HEK293 (cell line): Measurements from ENCODE around the gene SRCIN1.
A peak's percentile ranks its signal among the peaks of the same experiment; 100 is the strongest.

ENCODE experiments used
- CTCF ChIA-PET: fragments of 350-600 bp; formaldehyde crosslinking; extraction: SDS; loops from one replicate; lab custom pipeline; 2021; ENCODE audit warnings: antibody characterized with exemption; lab: Yijun Ruan, JAX
- POLR2A ChIA-PET: fragments of 300-600 bp; formaldehyde crosslinking; extraction: SDS; loops from one replicate; lab custom pipeline; 2020; ENCODE audit warnings: antibody characterized with exemption, inconsistent platforms; lab: Yijun Ruan, JAX
- H3K27ac ChIP-seq: fragments of 200-500 bp; sonication (Bioruptor generic); 2 replicates; pipeline ENCODE4 v1.5.1; 2014; ENCODE audit warnings: low read depth, low read length, control low read depth, inconsistent platforms; ENCODE audit errors: extremely low read depth
- H3K36me3 ChIP-seq, 2 experiments: fragments of 200-500 bp in 1 of 2; sonication (Bioruptor generic) in 1 of 2; 1 replicate in 1 of 2; 2 replicates in 1 of 2; pipeline ENCODE4 v1.5.1; 2014 to 2017; ENCODE audit warnings: inconsistent platforms in 2 of 2, low read length in 2 of 2; ENCODE audit not compliant: control insufficient read depth in 2 of 2, insufficient read depth in 1 of 2
- H3K4me1 ChIP-seq: fragments of 200-500 bp; sonication (Bioruptor generic); 2 replicates; pipeline ENCODE4 v1.5.1; 2014; ENCODE audit warnings: mild to moderate bottlenecking, low read length, inconsistent platforms; ENCODE audit not compliant: control insufficient read depth, insufficient read depth
- H3K4me3 ChIP-seq: 2 replicates; pipeline ENCODE4 v1.5.1; 2011; ENCODE audit warnings: low read depth, mild to moderate bottlenecking, control low read depth, low read length, moderate library complexity
- H3K9me3 ChIP-seq: fragments of 200-500 bp; sonication (Bioruptor generic); 2 replicates; pipeline ENCODE4 v1.5.1; 2014; ENCODE audit warnings: low read depth, low read length, inconsistent platforms; ENCODE audit not compliant: control insufficient read depth, insufficient read depth
- BCL11A ChIP-seq: fragments of 450-650 bp; formaldehyde crosslinking; IDR thresholded peaks from 2 replicates; pipeline ENCODE4 v1.5.1; 2016; ENCODE audit warnings: low read depth, missing biosample characterization, missing genetic modification characterization
- GLIS1 ChIP-seq: fragments of 450-650 bp; formaldehyde crosslinking; IDR thresholded peaks from 2 replicates; pipeline ENCODE4 v1.5.1; 2016; ENCODE audit warnings: missing biosample characterization, missing genetic modification characterization
- IKZF3 ChIP-seq: fragments of 450-650 bp; IDR thresholded peaks from 2 replicates; pipeline ENCODE4 v1.5.0; 2018; ENCODE audit warnings: missing biosample characterization, mild to moderate bottlenecking, missing genetic modification characterization, moderate library complexity
- KLF9 ChIP-seq: fragments of 450-650 bp; formaldehyde crosslinking; IDR thresholded peaks from 2 replicates; pipeline ENCODE4 v1.5.1; 2016; ENCODE audit warnings: missing biosample characterization, missing genetic modification characterization, low read depth
- SP2 ChIP-seq: fragments of 450-650 bp; formaldehyde crosslinking; IDR thresholded peaks from 2 replicates; pipeline ENCODE4 v1.5.1; 2016; ENCODE audit warnings: missing biosample characterization, missing genetic modification characterization
- SP3 ChIP-seq: fragments of 450-650 bp; formaldehyde crosslinking; IDR thresholded peaks from 2 replicates; pipeline ENCODE4 v1.5.1; 2016; ENCODE audit warnings: missing biosample characterization, missing genetic modification characterization
- YY2 ChIP-seq: fragments of 450-650 bp; formaldehyde crosslinking; IDR thresholded peaks from 2 replicates; pipeline ENCODE4 v1.5.1; 2016; ENCODE audit warnings: missing biosample characterization, missing genetic modification characterization
- ZBTB17 ChIP-seq: fragments of 450-650 bp; formaldehyde crosslinking; IDR thresholded peaks from 2 replicates; pipeline ENCODE4 v1.5.1; 2016; ENCODE audit warnings: missing biosample characterization, missing genetic modification characterization
- ZBTB20 ChIP-seq: fragments of 450-650 bp; formaldehyde crosslinking; IDR thresholded peaks from 2 replicates; pipeline ENCODE4 v1.5.1; 2016; ENCODE audit warnings: missing biosample characterization, missing genetic modification characterization
- ZFP41 ChIP-seq: fragments of 450-650 bp; formaldehyde crosslinking; IDR thresholded peaks from 2 replicates; pipeline ENCODE4 v1.5.1; 2016; ENCODE audit warnings: missing biosample characterization, missing genetic modification characterization, borderline replicate concordance
- ZNF16 ChIP-seq: fragments of 450-650 bp; formaldehyde crosslinking; IDR thresholded peaks from 2 replicates; pipeline ENCODE4 v1.5.1; 2016; ENCODE audit warnings: low read depth, missing biosample characterization, missing genetic modification characterization
- ZNF335 ChIP-seq: fragments of 450-650 bp; formaldehyde crosslinking; conservative IDR thresholded peaks from 2 replicates; pipeline ENCODE4 v1.5.1; 2016; ENCODE audit warnings: missing biosample characterization, missing genetic modification characterization
- ZNF341 ChIP-seq: fragments of 450-650 bp; formaldehyde crosslinking; IDR thresholded peaks from 2 replicates; pipeline ENCODE4; 2016; ENCODE audit warnings: low read depth, missing biosample characterization, missing genetic modification characterization
- ZNF398 ChIP-seq: fragments of 450-650 bp; formaldehyde crosslinking; IDR thresholded peaks from 2 replicates; pipeline ENCODE4 v1.5.1; 2017; ENCODE audit warnings: missing biosample characterization, missing genetic modification characterization
- ZNF561 ChIP-seq: fragments of 450-650 bp; IDR thresholded peaks from 2 replicates; pipeline ENCODE4 v1.5.1; 2018; ENCODE audit warnings: missing biosample characterization, missing genetic modification characterization, borderline replicate concordance
- ZNF600 ChIP-seq: fragments of 450-650 bp; formaldehyde crosslinking; IDR thresholded peaks from 2 replicates; pipeline ENCODE4 v1.5.1; 2016; ENCODE audit warnings: missing biosample characterization, missing genetic modification characterization
- ZNF660 ChIP-seq: fragments of 450-650 bp; IDR thresholded peaks from 2 replicates; pipeline ENCODE4 v1.5.1; 2018; ENCODE audit warnings: missing biosample characterization, mild to moderate bottlenecking, missing genetic modification characterization
- ZSCAN30 ChIP-seq: fragments of 450-650 bp; IDR thresholded peaks from 2 replicates; pipeline ENCODE4 v1.5.1; 2018; ENCODE audit warnings: missing biosample characterization, mild to moderate bottlenecking, missing genetic modification characterization, moderate library complexity
- TF ChIP-seq, protein P1 (sequence below): fragments of 450-650 bp; IDR thresholded peaks from 2 replicates; pipeline ENCODE4 v1.5.1; 2018; ENCODE audit warnings: missing biosample characterization, missing genetic modification characterization
- TF ChIP-seq, protein P2 (sequence below): fragments of 450-650 bp; formaldehyde crosslinking; optimal IDR thresholded peaks from 2 replicates; pipeline ENCODE3; 2016; ENCODE audit warnings: missing biosample characterization, mild to moderate bottlenecking, missing genetic modification characterization
- TF ChIP-seq, protein P3 (sequence below): fragments of 450-650 bp; formaldehyde crosslinking; IDR thresholded peaks from 2 replicates; pipeline ENCODE4 v1.5.1; 2016; ENCODE audit warnings: missing biosample characterization, missing genetic modification characterization

Gene SRCIN1

GRCh38 chr17:38574712-38575111, 31.0 kb downstream of the SRCIN1 start (continued):
- TF ChIP-seq ZNF16 = no peak

GRCh38 chr17:38572669-38573365, 32.9 kb downstream of the SRCIN1 start:
- Histone ChIP-seq H3K4me3 (peak overlapping the region; percentile 37), H3K27ac (no peak overlapping the region), H3K36me3 (no peaks in the 10 kb centered on the region), H3K9me3 (no peaks in the 10 kb centered on the region), H3K4me1 (peaks cover 7% of the 10 kb centered on the region; the same call in 1 of the 2 replicates)
- ChIA-PET POLR2A (no interaction called here), CTCF (interaction anchor here (3.6 kb wide), 1 partner anchor 15 kb away, joined by 17 read pairs; no protein-coding TSS in a partner anchor)
- TF ChIP-seq ZNF335 (tag by site-specific recombination) = 0 out of 2 replicates have a peak, but pooled peaks have one; percentile 15
- TF ChIP-seq, protein P1, sequence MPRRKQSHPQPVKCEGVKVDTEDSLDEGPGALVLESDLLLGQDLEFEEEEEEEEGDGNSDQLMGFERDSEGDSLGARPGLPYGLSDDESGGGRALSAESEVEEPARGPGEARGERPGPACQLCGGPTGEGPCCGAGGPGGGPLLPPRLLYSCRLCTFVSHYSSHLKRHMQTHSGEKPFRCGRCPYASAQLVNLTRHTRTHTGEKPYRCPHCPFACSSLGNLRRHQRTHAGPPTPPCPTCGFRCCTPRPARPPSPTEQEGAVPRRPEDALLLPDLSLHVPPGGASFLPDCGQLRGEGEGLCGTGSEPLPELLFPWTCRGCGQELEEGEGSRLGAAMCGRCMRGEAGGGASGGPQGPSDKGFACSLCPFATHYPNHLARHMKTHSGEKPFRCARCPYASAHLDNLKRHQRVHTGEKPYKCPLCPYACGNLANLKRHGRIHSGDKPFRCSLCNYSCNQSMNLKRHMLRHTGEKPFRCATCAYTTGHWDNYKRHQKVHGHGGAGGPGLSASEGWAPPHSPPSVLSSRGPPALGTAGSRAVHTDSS (tag by site-specific recombination) = no peak
- TF ChIP-seq YY2 = no peak
- peak; percentile 65 for TF ChIP-seq SP2
- TF ChIP-seq ZBTB20 (tag by site-specific recombination) = peak; percentile 97
- TF ChIP-seq ZSCAN30 (tag by site-specific recombination) = peak; percentile 77
- peak; percentile 36 for TF ChIP-seq GLIS1 (tag by site-specific recombination)
- 0 out of 2 replicates have a peak, but pooled peaks have one; percentile 25 for TF ChIP-seq ZBTB17 (tag by site-specific recombination)
- TF ChIP-seq KLF9 = no peak
- no peak for TF ChIP-seq ZFP41 (tag by site-specific recombination)
- TF ChIP-seq IKZF3 (tag by site-specific recombination) = 0 out of 2 replicates have a peak, but pooled peaks have one; percentile 26
- TF ChIP-seq ZNF561 (tag by site-specific recombination) = peak; percentile 67; the same call in 1 of the 2 replicates
- TF ChIP-seq SP3 (tag by site-specific recombination) = peak; percentile 40; the same call in 1 of the 2 replicates
- TF ChIP-seq, protein P2, sequence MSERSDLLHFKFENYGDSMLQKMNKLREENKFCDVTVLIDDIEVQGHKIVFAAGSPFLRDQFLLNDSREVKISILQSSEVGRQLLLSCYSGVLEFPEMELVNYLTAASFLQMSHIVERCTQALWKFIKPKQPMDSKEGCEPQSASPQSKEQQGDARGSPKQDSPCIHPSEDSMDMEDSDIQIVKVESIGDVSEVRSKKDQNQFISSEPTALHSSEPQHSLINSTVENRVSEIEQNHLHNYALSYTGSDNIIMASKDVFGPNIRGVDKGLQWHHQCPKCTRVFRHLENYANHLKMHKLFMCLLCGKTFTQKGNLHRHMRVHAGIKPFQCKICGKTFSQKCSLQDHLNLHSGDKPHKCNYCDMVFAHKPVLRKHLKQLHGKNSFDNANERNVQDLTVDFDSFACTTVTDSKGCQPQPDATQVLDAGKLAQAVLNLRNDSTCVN (tag by site-specific recombination) = peak; percentile 65
- TF ChIP-seq ZNF398 (tag by site-specific recombination) = peak; percentile 25; the same call in 1 of the 2 replicates
- no peak for TF ChIP-seq BCL11A (tag by site-specific recombination)
- TF ChIP-seq, protein P3, sequence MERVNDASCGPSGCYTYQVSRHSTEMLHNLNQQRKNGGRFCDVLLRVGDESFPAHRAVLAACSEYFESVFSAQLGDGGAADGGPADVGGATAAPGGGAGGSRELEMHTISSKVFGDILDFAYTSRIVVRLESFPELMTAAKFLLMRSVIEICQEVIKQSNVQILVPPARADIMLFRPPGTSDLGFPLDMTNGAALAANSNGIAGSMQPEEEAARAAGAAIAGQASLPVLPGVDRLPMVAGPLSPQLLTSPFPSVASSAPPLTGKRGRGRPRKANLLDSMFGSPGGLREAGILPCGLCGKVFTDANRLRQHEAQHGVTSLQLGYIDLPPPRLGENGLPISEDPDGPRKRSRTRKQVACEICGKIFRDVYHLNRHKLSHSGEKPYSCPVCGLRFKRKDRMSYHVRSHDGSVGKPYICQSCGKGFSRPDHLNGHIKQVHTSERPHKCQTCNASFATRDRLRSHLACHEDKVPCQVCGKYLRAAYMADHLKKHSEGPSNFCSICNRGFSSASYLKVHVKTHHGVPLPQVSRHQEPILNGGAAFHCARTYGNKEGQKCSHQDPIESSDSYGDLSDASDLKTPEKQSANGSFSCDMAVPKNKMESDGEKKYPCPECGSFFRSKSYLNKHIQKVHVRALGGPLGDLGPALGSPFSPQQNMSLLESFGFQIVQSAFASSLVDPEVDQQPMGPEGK (tag by site-specific recombination) = peak; percentile 18; the same call in 1 of the 2 replicates
- peak; percentile 54 for TF ChIP-seq ZNF600 (tag by site-specific recombination)
- TF ChIP-seq ZNF660 (tag by site-specific recombination) = 0 out of 2 replicates have a peak, but pooled peaks have one; percentile 40
- peak; percentile 97 for TF ChIP-seq ZNF341 (tag by site-specific recombination)
